Stimulated activated CD4-positive, alpha-beta T cell treated with anti-CD3 and anti-CD28 coated beads, Interleukin-4, amount 100 ng/mL, for 4 hours (primary cell): ENCODE measurements around the gene FOXL2.

ENCODE experiments used
- DNase-seq, 2 experiments: peaks; one replicate each; pipeline ENCODE4 v3.0.0-alpha.2; 2020

Gene FOXL2

DNA sequence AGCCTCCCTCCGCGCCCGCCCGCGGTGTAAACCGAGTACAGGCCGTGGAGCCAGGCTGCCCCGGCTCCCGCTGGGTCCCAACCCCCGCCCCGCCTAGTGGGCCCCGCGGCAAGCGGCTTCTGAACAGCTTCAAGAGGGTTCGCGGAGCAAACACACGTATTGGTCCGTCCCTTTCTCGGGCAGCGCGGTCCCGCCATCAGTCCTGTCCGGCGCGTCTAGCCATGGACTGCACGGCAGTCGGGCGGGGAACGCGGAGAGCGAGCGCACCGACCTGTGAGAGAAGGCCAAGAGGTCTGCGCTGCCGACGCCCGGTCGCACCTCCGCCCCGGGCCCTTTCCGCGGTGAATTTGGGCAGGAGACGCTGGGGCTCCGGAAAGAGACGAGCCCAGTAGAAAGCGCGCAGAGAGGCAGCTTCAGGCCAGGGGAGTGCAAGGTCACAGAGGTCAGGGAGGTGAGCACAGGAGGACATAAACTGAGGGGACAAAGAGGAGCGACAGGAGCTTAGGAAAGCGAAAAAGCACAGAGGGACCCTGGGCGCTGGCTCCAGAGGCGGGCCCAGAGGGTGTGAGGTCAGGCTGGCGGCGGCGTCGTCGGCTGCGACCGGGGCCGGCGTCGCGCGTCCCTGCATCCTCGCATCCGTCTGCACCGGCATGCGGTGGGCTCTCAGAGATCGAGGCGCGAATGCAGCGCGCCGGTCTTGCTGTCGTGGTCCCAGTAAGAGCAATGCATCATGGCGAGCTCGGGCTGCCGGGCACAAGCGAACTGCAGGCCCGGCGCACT, 1.8 kb downstream of the FOXL2 start:
- no peak for DNase-seq

GRCh38 chr3:138944654-138944928, 2.3 kb downstream of the FOXL2 start:
- DNase-seq, result no peak

- no peak for DNase-seq
These were observed 2.9 kb downstream of the FOXL2 start for GRCh38 chr3:138943724-138944653.

DNA sequence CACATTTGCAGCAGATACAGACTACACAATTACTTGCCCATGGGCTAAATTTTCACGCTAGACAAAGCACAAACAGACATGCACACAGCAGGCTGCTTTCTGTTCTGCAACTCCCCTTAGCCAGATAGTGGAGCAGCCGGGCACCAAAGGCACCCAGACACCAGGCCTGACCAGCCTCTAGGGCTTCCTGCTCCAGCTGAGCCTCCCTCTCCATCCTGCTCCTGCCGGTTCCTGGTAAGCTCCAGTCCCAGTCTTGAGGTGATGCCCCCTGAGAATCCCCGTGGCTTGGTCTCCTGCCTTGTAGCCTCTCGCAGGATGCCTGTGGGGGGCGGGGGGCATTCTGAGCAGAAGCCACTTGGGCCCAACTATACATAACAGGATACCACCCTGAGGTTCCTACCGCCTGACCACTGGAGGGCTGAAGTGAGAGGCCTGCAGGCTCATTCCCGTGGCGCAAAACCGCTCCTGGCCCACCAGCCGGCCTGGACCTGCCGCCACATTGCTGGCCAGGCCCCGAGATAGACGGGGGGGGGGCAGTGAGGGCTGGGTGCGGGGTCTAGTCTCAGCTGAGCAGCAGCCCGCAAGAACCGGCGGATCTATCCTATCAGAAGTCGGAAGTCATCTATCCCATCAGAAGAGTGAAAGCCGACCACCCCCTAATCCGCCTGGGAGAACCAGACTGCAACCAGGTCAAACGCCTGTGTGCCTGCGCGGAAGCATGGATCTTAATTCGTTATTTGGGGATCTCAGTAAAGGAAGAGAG, 3.9 kb downstream of the FOXL2 start:
- DNase-seq, result no peak

- no peak for DNase-seq
These were observed 4.7 kb downstream of the FOXL2 start for GRCh38 chr3:138942271-138942670.

DNA sequence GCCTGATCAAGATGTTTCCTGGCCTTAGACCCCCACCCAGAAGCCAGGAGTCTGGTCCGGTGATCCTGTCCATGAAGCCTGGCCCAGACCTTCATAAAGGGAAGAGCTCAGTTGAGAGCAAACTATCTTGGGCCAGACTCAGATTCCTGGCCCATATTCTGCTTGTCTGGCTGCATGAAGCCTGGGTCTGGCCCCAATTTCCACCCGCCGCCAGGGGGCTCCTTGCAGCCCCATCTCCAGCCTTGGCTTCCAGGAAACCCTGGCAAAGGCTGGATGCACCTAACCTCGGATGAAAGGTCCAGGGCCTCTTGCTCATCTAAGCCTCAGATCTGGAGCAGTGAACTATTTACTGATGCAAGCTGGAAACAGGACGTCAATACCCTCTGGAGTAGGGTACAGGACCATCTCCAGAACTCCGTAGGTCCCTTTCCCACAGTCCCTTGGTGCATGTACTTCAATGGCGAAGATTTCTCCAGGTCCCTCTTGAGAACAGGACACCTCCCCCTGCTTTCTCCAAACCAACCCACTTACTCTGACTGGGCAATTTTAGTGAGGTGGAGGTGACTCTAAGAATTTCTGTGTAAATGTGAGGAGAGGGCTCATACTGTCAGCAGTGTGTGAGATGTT, 5.6 kb downstream of the FOXL2 start:
- DNase-seq, result no peak

GRCh38 chr3:138940446-138940845, 6.5 kb downstream of the FOXL2 start:
- DNase-seq, result no peak

DNA sequence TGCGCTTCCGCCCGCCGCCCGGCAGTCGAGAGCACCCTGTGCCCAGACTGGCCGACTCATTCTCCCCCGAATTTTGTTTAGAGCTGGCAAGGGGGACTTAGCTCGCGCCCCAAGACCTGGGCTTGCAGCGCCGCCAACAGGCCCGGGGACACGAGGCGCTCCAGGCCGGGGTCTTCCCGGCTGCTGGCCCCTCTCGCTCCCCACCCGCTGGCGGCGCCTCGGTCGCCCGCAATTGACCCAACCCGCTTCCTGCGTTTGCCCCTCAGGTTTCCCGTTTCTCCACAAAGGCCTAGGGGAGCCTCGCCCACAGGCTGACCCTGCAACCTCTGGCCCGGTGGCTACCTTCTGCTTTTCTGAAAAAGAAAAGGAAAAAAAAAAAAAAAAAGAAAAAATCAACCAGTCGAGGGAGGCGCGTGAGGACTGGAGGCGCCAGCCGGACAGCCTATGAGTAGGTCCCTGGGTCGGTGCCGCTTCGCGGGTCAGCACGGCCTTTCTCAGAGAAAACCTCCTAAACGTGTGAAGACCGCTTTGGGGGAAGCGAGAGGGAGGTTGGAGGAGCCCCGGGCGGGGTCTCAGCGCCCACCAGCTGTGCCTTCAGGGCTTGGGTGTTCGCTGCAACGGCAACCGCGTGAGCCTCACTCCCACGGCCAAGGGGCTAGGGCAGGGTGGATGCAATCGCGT, 7.2 kb downstream of the FOXL2 start:
- DNase-seq, result no peak

DNA sequence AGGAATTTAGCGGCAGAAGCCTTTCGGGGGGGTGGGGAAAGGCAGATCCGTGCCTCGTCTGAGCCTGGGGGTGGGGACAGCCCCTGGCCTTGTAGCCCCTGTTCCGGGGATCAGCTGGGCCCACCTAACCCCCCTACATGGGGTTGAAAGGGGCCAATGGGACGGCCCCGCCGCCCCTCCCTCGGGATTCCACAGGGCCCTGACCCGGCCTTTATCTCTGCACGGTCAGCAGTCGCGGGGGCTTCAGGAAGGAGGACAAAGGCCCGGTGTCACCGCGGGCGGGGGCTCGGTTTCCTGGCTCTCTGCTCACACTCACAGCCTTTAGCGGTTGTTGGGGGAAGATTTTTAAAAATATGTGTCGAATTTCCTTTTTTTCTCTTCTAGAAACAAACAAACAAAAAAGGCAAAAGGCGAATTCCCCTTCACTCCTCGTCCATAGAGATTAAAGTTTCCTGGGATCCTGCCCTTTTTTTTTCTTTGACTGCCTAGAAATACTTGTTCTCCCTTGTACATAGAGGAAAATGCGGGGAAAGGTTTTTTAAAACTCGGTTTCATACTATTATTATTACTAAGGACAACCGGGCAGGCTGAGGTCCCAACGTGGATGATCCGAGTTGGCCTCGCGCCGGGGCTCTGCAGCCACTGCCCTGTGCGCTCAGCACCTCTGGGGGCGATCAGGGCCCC, 7.9 kb downstream of the FOXL2 start:
- DNase-seq, result no peak

GRCh38 chr3:138938056-138938876, 8.7 kb downstream of the FOXL2 start:
- DNase-seq, result no peak

GRCh38 chr3:138937690-138938055, 9.3 kb downstream of the FOXL2 start:
- DNase-seq, result no peak

DNA sequence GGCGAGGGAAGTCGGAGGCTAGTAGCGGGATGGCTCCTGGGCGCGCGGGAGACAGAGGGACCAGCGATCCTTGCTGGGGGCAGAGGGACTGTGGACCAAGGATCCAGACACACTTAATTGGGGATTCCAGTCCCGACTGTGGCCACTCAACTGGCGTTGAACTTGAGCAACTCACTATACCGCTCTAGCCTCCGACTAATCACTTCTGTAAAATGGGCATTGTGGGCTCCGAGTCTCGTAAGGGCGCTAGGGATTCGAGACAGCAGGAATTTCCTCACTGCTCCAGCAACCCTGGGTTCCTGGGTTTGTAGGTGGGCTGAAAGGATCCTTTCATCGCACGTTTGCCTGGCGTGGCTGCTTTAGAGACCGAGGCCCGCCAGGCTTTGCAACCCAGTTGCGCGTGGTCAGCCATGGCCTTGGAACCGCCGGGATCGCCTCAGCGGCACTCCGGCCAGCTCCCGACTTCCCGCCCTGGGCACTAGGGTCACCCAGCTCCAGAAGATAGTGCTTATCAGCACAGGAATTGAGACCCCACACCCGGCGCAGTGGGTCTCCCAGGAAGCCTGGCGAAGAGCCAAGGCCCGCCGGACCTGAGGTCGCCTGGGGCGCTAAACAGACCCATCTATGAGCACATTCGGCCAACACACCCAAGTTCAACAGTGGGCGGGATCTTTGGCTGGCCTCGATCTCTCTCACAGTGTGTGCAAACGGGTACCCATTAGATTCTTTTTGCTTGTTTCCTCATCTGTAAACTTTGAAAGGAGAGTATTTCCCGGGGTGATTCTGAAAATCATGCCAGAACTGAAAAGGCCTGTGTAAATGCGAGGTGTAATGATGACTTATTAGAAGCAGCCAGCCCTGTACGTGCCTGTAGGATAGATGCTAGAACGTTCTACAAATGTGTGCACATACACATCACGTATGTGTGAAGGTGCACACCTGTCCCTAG, 9.9 kb downstream of the FOXL2 start:
- no peak for DNase-seq

DNA sequence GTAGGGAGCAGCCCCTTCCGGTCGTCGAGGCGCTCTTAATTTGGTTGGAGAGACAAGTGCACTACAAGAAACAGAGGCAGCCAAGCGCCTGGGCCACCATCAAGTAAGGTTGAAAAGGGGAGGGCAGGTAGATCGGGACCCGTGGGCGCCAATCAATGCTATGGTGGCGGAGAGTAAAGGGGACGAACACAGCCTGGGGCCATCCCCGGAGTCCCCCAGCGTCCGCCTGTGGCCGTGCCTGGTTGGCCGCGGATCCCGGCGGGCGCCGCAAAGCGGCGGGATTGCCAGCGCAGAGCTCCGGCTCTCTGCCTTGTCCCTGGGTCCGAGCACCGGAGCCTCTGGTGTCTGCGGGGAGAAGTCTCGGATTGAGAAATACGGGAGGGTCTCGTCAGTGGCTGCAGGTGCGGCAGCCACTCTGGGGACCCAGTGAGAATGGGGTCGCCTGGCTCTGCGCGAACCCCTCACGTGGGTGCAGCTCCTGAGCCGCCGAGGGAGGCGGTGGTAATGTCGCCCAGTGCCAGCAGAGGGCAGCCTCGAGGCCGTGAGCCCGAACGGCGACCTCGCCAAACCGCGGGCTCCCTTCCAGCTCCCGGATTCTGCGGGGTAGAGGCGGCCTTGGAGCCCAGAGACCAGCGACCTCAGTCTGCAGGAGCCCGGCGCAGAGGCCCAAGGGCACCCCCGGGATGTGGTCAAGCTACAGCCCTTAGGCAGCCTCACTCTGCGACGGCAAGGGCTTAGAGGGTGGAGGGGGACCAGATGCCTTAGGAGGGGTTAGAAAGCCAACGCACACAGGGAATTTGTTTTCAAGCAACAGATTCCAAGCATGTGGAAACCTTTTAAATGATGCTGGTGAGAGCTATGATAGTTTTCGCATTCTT, 10.8 kb downstream of the FOXL2 start:
- peak; percentile 56 to 75 for DNase-seq

DNA sequence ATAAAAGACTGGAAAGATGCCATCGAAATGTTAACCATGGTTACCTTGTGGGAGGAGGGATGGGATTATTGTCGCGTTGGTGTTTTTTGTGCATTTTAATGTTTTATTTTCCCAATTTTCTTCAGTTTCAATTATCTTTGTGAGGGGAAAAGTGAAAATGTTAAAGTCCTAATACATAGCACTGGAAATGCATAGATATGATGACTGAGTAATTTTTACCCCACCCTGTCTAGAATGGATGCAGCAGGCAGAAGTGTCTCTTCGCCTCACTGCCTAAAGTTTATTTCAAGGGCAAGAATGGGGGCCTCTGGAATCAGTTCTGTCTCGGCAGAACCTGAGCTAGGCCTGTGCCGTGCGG, 11.5 kb downstream of the FOXL2 start:
- DNase-seq, result no peak

GRCh38 chr3:138933981-138934691, 12.8 kb downstream of the FOXL2 start:
- no peak for DNase-seq

- no peak for DNase-seq
These were observed 13.8 kb downstream of the FOXL2 start for GRCh38 chr3:138933068-138933668.

DNA sequence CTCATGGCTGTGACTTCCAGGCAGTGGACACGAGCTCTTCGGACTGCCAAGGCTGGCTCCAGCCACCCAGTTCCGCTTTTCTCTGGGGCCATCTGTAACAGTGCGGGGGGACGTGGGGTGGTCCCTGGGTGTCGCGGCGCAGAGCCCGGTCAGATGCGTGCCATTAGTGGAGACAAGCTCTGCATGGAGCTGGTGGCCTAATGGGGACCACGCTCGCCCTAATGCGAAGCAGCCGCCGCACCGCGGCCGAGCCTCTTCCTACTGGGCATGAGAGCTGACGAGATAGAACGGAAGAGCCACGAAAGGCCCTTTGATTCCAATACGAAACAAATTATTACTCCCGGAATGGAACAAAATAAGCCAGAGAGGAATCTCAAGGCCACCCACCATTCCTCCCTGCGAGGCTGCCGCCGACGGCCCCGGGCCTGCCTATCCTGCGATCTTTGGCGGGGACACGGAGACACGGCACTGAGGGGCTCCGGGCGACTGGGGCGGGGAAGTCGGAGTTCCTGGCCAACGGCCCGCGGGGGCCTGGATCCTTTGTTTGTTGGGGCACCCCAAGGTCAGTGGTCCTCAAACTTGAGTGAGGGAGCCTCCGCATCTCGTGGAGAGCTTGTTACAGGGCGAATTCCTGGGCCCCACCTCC, 18.1 kb downstream of the FOXL2 start:
- no peak for DNase-seq
